NCI-H146 treated with DMSO at 0.1 percent for 48 hours (cell line): ENCODE measurements around the gene CKS1B.

Source experiments
- DNase-seq: peaks from one replicate; lab custom pipeline; 2025; ENCODE audit not compliant: unreplicated experiment; lab: John Stamatoyannopoulos, UW

CKS1B gene

DNA sequence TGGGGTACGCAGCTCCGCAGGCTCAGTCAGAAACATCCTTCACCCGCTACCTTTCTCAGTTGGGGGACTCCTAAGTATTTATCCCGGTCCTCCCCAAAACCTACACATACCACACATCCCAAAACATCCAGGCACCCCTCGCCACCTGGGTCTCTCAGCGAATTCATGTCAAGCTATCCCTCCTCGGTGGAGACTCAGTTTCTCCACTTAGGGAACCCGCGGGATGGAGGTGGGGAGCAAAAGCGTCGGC is 26.9 kb downstream of the CKS1B start:
- DNase-seq = peak; percentile 65

DNA sequence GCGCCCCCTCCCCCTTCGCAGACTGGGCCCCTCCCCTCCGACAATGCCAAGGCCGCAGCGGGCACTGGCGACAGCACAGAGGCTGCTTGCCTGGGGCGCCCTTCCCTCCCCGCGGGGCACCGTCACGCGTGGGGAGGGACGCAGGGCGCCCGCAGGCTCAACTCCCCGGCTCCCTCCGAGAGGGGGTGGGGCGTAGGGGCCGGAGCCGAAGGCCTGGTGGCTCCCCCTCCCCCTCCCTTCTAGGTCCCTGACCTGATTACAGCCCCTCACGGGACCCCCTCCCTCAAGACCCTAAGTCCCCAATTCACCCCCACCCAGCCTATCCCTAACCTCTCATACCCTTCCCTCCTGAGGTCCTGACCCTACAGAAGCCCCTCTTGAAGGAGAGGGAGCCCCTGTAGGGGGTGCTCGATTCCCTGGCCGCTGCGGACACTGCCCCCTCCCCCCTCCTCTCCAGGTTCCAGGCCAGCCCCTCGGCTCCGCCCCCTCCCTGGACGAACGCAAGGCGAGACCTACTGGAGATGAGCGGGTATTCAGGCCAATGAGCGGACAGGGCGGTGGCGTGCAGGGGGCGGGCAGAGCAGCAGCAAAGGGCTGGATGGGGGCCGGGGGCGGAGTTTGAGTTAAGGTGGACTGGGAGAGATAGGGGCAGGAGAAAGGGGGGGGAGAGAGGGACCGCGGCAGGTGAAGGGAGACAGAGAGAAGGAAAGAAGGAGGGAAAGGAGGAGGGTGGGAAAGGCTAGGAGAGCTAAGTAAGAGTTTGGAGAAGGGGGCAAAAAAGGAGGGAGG is 27.4 kb downstream of the CKS1B start:
- peak; percentile 98 for DNase-seq

DNA sequence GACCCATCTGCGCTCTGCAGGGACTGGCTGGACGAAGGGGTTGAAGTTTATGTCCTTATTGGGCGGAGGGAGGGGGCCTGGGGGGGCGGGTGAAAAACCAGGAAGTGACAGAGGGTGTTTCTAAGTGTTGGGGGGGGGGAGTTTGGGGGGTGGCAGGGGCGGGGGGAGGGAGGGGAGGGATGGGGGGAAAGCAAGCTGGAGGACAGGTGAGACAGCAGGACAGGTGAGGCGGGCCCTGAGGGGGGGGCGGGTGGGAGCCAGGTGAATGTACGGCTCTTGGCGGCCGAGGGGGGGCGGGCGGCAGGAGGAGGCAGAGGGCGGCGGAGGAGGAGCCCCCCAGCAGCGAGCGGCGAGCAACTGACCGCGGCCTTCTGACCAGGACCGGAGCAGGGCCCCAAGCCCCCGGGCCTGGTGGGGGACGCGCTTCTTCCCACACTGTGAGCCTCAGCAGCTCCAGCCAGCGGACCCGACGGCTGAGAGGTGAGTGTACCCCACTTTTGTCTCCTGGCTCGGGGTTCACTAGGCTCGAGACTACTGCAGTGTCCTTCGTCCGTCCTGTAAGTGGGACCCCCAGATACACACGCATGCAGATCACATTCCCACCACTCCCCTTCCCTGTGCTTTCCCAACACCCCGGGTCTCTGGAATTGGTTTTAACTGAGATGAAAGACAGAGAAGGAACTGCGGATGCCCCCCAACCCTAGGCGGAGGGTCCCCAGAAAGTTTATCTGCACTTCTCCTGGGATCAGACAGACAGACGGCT is 28.2 kb downstream of the CKS1B start, which contains the start of gene ZBTB7B:
Gene ZBTB7B (plus strand): TSS at position 339 of the 763 bp plus-strand sequence. CDS start 11,859 bp downstream, outside the sequence.
- peak; percentile 79 for DNase-seq

DNA sequence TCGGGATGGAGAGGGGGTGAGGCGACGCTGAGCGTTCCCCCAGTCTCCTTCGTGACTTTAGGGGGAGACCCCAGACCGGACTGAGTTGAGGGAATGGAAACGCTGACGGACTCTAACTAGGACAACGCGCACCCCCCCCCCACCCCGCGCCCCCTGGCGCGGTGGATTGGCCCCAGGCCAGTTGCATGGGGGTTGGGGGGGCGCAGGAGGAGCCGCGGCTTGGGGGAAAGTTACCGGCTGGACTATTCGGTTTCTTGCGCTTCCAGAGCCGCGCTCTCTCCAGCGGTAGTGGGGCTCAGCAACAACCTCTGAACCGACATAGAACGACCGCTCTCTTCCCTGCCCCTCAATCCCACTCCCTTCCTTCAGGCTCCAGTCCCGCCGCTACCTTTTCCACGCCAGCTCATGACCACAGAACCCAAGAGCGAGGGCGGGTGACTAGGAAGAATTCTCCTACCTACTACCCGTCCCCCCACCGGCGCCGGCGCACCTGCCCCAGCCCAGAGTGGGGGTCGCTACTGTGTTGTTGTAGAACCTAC is 28.8 kb downstream of the CKS1B start:
- peak; percentile 31 for DNase-seq

DNA sequence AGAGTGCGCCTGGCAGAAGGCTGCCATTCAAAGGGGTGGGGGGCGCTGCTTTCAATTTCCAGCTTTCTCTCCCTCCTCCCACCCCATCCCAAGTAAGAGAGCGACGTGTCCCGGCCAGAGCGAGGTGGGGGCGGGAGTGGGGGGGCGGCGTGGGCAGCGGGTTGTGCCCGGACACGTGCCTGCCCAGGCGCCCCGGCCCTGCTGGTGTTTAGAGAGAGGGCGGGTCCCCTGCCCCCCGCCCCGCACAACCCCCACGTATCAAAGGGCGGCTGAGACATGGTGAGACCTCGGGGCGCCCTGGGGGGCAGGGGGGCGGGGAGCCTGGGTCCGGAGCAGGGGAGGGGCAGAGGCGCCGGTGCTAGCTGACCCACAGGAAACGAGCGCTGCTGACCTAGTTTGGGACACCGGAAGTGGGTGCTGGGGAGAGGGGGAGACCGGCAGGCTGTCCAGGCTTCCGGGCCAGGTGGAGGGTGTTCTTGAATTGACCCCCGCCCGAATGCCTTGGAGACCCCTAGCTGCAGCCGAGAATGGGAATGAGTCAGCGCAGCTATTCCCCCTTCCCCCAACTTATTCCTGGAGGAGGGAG is 29.4 kb downstream of the CKS1B start:
- DNase-seq = no peak

DNA sequence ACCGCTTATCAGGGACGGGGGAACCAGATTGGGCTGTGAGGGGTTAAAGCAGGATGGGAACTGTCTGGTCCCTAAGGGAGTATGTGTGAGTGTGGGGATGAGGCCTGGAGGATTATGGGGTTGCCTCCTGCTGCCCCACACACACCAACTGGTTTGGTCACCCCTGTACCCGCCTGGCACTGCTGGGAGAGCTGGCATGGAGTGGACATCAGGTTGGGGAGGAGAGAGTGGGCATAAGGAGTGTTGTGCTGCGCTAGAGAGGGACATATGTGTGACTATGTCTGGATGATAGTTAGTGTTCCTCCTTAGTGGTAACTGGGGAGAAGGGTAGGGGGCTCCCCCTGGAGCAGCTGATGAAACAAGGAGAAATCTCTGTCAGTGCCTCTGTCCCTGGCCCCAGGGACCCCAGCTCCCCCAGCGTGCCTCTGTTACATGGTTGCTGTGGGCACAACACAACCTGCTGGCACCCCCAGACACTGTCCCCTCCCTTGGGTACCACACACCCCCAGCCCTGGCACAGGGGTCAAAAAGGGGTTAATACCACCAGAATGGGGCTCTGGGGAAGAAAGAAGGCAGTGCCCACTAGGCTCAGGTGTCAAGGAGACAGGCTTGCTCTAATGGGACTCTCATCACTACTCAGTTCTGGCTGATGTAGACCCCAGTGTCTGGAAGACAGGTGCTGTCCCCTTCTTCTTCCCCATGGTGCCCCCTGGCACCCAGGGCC is 30.0 kb downstream of the CKS1B start:
- DNase-seq = no peak

DNA sequence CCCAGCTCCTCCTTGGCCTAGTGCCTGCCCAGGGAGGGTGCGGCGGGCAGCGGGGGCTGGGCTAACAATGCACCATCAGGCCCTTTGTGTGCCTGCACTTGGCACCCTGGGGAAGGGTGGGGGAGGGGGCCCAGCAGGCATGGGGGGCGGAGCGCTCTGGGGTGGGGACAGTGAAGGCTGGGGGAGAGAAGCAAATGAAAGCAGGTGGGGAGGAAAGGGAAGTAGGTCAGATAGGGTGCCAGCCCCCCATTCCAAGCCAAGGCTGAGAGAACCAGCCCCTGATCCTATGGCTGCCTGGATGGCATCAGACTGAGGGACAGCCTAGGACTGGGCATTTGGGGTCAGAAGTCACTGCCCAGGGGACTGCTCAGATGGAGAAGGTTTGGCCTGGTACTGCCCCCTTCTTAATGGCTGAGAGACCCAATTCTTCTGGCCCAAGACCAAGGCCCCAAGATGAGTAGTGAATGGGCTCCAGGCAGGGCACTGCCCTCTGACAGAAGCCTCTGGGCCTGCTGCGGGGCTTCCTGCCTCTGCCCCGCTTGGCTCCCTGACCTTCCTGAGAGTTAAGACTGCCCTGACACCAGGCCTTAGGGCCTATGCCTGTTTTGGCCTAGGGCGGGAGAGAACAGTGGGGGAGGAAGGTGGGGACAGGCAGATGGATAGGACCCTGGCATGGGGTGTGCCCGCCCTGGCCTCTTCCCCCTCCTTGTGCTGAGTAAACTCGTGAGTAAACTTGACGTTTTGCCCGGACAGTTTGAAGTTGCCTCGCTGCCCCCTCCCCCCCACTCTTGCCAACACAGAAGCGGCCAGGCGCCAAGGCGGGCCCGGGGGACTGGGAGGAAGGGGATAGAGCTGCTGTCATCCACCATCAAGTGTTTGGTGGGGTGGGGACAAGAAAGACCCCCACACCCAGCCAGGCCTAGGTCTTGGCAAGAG is 30.9 kb downstream of the CKS1B start:
- no peak for DNase-seq

DNA sequence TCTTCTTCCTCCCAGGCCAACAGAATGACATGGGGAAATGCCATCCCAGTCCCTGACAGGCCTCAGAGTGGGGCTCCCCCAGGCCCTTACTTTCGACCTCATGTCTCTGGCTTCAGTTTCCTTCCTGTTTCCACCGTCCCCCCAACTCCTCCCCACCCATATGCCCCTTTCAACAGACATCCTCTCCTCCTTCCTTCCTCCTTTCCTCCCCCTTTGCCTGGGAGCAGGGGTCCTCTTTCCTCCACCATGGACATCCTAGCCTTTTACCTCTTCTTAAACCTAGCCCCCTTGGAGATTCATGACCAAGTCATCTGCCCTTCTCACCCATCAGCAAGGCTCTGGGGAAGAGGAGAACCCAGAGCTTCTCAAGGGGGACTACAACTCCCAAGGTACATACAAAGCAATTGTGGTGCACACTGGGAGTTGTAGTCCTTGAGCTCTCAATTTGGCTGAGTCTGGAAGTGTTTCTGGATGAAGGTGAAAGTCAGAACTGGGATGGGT is 32.2 kb downstream of the CKS1B start:
- no peak for DNase-seq

DNA sequence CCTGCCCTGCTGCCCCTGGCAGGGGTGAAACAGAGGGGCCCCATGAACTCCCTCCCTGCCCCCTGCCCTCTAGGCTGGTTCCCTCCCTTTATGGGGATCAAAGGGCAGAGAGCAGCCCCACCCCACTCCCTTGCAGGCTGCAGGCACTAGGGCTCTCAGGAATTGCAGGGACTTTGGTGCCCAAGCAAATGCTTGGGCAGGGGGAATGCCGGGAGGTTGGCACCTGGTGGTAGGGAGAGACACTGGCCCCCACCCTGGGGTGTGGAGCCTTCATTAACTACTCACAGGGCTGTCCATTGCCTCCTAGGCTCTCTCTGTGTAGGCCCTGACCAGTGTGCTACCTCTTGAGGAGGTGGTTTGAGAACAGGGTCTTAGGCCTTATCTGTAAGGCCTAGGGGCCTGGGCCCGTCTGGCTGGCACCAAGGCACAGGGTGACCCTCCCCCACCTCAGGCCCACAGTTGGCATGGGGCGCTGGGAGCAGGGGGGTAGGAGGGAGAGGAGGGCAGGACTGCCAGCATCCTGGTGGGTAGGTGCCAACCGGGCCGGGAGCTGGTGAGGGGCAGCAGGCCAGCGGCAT is 32.9 kb downstream of the CKS1B start:
- no peak for DNase-seq

DNA sequence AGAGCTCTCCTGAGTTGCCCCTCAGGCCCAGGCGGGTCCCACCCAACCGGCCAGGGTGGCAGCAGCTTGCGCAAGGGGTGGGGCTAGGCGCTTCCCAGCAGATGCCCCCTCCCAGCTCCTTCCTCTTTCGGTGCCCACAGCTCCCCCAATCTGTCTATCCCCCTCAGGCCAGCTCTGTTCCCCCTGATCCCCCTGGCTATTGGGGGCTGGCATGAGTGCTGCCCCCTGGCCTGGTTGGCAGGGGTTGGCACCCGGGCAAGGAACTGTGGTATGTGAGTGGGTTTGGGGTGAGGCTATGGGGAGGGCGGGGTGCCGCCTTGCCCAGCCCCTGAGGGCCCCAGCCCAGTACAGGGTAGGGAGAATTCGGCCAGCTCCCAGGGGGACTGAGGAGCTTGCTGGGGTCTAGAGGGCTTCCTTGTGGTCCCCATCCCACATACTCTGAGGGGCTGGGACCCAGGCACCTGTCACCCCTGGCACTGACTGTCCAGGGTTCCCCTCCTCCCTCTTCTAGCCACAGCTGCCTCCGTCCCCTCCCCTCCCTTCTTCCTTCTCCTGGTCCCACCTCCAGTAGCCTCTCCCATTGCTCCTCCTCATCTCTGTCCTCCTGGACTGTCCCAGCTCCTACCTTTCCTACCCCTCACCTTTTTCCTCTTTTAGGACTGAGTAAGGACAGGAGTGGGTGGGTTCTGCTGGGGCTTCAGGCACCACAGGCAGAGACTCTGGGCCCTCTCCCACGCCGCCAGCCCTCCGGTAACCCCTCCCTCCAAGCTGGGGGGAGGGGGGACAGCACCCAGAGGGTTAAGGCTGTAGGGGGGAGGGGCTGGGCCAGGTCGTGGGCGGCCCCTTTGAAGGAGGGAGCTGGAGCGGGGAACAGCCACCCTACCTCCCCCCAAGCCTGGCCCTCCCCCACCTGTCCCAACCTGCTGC is 33.8 kb downstream of the CKS1B start:
- no peak for DNase-seq

DNA sequence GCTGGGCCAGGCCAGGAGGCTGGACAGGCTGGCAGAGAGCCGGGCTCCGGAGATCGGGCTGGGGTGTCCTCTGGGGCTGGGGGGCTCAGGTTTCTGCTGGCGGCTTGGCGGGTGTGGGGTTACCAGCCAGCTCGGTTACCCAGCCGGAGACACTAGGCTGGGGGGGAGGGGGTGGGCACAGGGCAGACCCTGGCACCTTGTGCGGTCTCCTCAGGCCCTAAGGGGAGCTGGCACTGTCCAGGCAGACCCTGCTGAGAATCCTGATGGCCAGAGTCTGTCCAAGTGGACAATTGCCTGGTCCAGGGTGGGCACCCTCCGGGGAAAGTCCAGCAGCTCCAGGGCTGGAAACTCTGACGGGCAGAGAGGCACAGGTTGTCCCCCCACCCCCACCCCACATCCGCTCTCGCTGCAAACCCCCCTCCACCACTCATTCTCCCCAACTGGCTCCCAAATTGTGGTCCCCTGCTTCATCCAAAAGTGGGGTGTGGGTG is 34.8 kb downstream of the CKS1B start:
- DNase-seq = no peak

DNA sequence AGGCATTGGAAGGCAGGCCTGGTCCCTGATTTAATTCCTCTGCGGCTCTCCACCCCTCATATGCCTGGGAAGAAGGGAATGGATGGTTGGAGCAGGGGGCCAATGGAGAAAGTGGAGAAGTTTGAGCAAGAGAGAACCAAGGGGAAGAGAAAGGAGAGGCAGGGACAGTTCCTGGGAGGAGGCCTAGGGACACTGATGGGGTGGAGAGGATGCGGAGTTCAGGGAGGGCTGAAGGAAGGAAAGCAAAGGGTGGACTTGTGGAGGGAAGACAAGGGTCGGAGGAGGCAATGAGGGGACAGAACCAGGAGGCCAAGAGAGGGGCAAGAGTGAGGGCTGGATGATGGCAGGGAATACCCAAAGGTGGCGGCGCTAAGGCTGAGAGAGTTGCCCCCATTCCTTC is 35.3 kb downstream of the CKS1B start:
- no peak for DNase-seq

DNA sequence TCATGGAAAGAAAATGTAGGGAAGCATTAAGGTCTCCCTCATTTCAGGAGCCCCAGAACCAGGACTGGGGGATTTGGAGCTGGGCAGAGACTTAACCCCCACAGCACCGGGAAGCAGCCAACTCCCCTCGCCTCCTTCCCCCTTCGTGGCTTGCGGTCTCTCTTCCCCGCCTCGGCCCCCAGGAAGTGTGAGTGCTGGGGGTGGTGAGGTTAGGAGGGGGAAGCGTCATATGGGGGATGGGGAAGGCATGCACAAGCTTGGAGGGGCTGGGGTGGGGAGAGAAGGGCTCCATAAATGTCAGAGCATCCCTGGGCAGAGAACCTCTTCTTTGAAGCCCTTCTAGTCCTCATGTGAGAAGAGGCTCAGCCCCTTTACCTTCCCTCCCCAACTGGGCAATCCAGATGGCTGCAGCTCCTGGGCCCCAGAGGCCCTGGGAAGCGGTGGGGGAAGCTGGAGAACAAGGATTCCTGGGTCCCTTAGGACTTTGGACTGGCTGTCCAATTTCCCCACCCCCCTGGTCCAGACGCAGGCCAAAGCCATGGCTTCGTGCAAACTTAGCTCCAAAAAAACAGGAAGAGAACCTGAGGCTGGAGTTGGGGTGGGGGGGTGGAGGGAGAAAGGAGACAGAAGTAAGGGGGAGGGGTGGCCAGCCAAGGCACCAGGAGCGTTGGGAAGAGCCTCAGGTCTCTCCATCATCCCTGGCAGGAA is 35.9 kb downstream of the CKS1B start:
- DNase-seq = no peak

DNA sequence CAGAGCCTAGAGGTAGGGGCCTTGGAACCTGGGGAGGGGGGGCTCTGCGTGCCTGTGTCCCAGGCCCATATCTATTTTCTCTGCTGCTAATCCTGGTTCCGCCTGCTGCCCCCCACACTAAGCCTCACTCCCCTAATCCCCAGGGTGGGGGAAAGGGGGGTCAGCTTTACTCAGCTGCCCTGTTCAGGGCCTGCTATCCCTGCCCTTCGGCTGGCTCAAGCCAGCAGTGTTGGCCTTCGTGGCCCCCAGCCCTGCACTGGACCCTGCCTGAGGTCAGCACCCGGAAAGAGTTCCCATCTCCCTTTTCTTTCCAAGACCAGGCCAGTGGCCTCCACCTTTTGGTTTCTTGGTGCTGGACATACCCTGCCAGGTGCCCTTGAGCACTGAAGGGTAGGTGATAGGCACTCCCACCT is 36.5 kb downstream of the CKS1B start:
- no peak for DNase-seq

DNA sequence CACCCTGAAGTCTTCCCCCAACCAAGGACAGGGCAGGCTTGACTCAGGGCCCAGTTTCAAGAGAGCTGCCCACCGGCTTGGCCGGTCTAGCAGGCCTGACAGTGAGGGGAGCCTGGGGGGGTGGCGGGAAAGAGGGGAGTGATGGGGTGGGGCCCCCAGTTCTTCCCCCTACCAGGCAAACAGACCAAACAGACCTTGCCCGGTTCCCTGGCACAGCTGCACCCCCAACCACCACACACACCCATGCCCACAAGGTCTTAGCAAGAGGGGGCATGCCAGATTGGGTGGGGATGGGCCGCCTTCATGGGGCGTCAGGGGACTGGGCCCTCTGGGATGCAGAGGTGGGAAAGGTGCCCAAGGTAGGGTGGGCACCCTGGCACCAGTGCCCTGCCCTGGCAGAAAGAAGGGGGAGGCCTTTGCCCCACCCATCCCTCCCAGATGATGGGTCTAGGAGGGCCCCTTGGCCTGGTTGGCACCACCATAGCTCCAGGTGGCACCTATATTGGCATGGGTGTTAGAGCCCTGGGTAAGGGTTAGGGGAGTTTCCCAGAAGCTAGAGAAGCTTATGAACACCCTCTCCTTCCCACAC is 37.0 kb downstream of the CKS1B start:
- no peak for DNase-seq

DNA sequence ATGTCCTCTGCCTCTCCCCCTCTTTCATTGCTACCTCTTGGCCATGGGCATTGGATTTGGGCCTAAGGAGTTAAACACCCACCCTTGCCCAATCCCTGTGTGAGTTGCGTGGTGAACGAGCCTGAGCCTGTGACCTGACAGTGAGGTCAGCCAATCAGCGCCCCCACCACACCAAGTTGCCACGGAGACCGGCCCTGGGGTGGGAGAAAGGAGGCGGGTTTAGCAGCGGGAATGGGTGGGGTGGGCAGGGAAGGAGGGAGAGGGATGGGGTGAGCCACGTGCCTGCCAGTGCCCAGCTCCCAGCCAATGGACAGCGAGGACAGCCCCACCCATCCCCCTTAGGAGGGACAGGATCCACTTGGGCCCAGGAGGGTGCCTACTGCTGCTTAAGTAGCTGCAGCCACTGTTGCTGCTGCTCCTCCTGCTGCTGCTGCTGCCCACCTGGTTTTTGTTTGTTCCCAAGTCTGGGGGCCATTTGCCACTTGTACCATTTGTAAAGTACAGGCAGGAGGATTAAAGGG is 37.6 kb downstream of the CKS1B start:
- no peak for DNase-seq
